ENCODE data around the gene NPTXR.

NPTXR gene

GRCh38 chr22:38865201-38866023, 21.6 kb upstream of the NPTXR start:
- Histone ChIP-seq H3K4me1 (ENCODE audit: low read length) (peaks cover 12% of the 10 kb centered on the region), H2AFZ (ENCODE audit: low read length) (no peak overlapping the region), H3K4me2 (ENCODE audit: low read depth, low read length) (no peak overlapping the region), H3K9me2 (replicated peaks; ENCODE audit: insufficient read depth, low read length) (no peaks in the 10 kb centered on the region), H3K9ac (ENCODE audit: low read length) (no peak overlapping the region), H4K20me1 (ENCODE audit: insufficient read depth, low read length) (peaks cover 29% of the 10 kb centered on the region), H3K36me3 (replicated peaks; ENCODE audit: insufficient read depth, low read length) (peaks cover 10% of the 10 kb centered on the region), H3F3A (ENCODE audit: insufficient read depth, low read length) (peaks cover 43% of the 10 kb centered on the region), H3K27me3 (replicated peaks; ENCODE audit: insufficient read depth, low read length) (no peaks in the 10 kb centered on the region), H3K79me2 (ENCODE audit: low read length) (peaks cover 39% of the 10 kb centered on the region), H3K27ac (ENCODE audit: low read length) (no peak overlapping the region), H3K4me3 (ENCODE audit: low read length) (no peak overlapping the region), H3K9me3 (replicated peaks; ENCODE audit: insufficient read depth, low read length) (no peaks in the 10 kb centered on the region)
- no peak for TF ChIP-seq CTCF (IDR thresholded peaks at IDR 0.05; ENCODE audit: low read length)
- TF ChIP-seq EZH2phosphoT487 (IDR thresholded peaks at IDR 0.05; ENCODE audit: low read length), result no peak
- DNase-seq, result no peak

- peaks cover 29% of the 10 kb centered on the region for H4K20me1 ChIP-seq (ENCODE audit: insufficient read depth, low read length)
- no peak overlapping the region for H3K4me2 ChIP-seq (ENCODE audit: low read depth, low read length)
- H3K4me3 ChIP-seq (ENCODE audit: low read length), result no peak overlapping the region
- no peaks in the 10 kb centered on the region for H3K9me2 ChIP-seq (replicated peaks; ENCODE audit: insufficient read depth, low read length)
- H3K27ac ChIP-seq (ENCODE audit: low read length), result no peak overlapping the region
- H3K9me3 ChIP-seq (replicated peaks; ENCODE audit: insufficient read depth, low read length), result no peaks in the 10 kb centered on the region
- H3F3A ChIP-seq (ENCODE audit: insufficient read depth, low read length), result peaks cover 35% of the 10 kb centered on the region
- TF ChIP-seq EZH2phosphoT487 (IDR thresholded peaks at IDR 0.05; ENCODE audit: low read length) (no peak), EZH2 (optimal IDR thresholded peaks at IDR 0.05; ENCODE audit: low read depth, low read length) (no peak), CTCF (IDR thresholded peaks at IDR 0.05; ENCODE audit: low read length) (no peak)
- no peak overlapping the region for H3K9ac ChIP-seq (ENCODE audit: low read length)
- H2AFZ ChIP-seq (ENCODE audit: low read length), result no peak overlapping the region
- H3K79me2 ChIP-seq (ENCODE audit: low read length), result peaks cover 31% of the 10 kb centered on the region
- peaks cover 10% of the 10 kb centered on the region for H3K36me3 ChIP-seq (replicated peaks; ENCODE audit: insufficient read depth, low read length)
- H3K27me3 ChIP-seq (replicated peaks; ENCODE audit: insufficient read depth, low read length), result no peaks in the 10 kb centered on the region
- peaks cover 6% of the 10 kb centered on the region for H3K4me1 ChIP-seq (ENCODE audit: low read length)
- DNase-seq, result no peak
Measured at GRCh38 chr22:38864361-38865191, 20.7 kb upstream of the NPTXR start.

DNA sequence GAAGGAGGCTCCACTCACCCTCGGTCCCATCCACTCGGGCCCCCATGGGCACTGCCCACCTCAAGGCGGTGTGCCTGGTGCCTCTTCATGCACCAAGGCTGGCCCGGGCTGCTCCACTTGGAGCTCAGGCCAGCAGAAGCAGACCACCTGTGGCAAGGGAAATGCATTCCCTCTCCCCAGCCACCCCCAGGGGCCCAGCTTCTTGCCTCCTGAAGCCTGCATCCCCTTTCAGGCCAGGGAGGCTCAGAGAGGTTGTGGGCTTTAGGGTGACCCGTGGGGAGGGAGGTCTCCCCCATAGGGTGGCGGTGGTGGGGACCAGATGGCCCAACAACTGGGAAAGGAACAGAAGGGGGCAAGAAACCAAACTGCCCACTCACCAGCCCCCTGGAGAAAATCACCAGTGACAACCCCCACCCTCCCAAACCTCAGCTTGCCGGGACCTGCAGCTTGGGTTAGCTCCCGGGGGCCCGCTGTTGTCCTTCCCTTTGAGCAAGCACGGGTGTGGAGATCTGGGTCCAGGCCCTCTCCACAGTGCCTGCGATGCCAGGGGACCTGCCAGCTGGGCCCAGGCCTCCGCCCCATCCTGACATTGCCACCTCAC, 19.8 kb upstream of the NPTXR start:
- H3K9me3 ChIP-seq (replicated peaks; ENCODE audit: insufficient read depth, low read length), result no peaks in the 10 kb centered on the region
- no peak overlapping the region for H3K27ac ChIP-seq (ENCODE audit: low read length)
- H3K9me2 ChIP-seq (replicated peaks; ENCODE audit: insufficient read depth, low read length), result no peaks in the 10 kb centered on the region
- H3K9ac ChIP-seq (ENCODE audit: low read length), result no peak overlapping the region
- no peak overlapping the region for H2AFZ ChIP-seq (ENCODE audit: low read length)
- TF ChIP-seq EZH2phosphoT487 (IDR thresholded peaks at IDR 0.05; ENCODE audit: low read length), result no peak
- TF ChIP-seq EZH2 (optimal IDR thresholded peaks at IDR 0.05; ENCODE audit: low read depth, low read length), result no peak
- no peak for TF ChIP-seq CTCF (IDR thresholded peaks at IDR 0.05; ENCODE audit: low read length)
- no peaks in the 10 kb centered on the region for H3K27me3 ChIP-seq (replicated peaks; ENCODE audit: insufficient read depth, low read length)
- H3K4me2 ChIP-seq (ENCODE audit: low read depth, low read length), result no peak overlapping the region
- no peaks in the 10 kb centered on the region for H3K4me1 ChIP-seq (ENCODE audit: low read length)
- H3K4me3 ChIP-seq (ENCODE audit: low read length), result no peak overlapping the region
- H3K36me3 ChIP-seq (replicated peaks; ENCODE audit: insufficient read depth, low read length), result peaks cover 7% of the 10 kb centered on the region
- no peak for DNase-seq
- H3F3A ChIP-seq (ENCODE audit: insufficient read depth, low read length), result peaks cover 35% of the 10 kb centered on the region
- H3K79me2 ChIP-seq (ENCODE audit: low read length), result peaks cover 21% of the 10 kb centered on the region
- H4K20me1 ChIP-seq (ENCODE audit: insufficient read depth, low read length), result peaks cover 29% of the 10 kb centered on the region
